Endothelial cell of umbilical vein (primary cell): ENCODE results near the gene TTLL7. TPM values are rescaled to one million over a fixed set of nuclear protein-coding genes. Genes with fewer than 3 reads are reported as not detected.

Experiments
- BruUV-seq: library from RNA; stranded (reverse); fragments of 400-500 nt; replicated peaks from 2 replicates; lab custom pipeline; 2021; lab: Mats Ljungman, UMichigan
- CTCF ChIA-PET: fragments of 300-600, 350-600 bp; sonication (Branson Sonifier 250); formaldehyde crosslinking; loops from one replicate; lab custom pipeline; 2021; ENCODE audit warnings: antibody characterized with exemption, inconsistent platforms; lab: Charles Lee
- POLR2A ChIA-PET: fragments of 300-600, 350-600 bp; sonication (Branson Sonifier 250); formaldehyde crosslinking; loops from one replicate; lab custom pipeline; 2021; ENCODE audit warnings: antibody characterized with exemption, inconsistent platforms; lab: Charles Lee
- DNase-seq: peaks from one replicate; pipeline ENCODE4 v3.0.0-alpha.2; 2011; ENCODE audit warnings: low read depth, low spot score
- FAIRE-seq: peaks from 2 replicates; lab custom pipeline; 2011; peaks lifted over from hg19 to GRCh38; lab: Jason Lieb, UNC
- H2AFZ ChIP-seq: 2 replicates; pipeline ENCODE4 v1.6.0; 2012; ENCODE audit warnings: low read depth, low read length, control low read depth, inconsistent platforms
- H3K27ac ChIP-seq: 2 replicates; pipeline ENCODE4 v1.5.1; 2011; ENCODE audit warnings: low read depth, mild to moderate bottlenecking, control low read depth, low read length, moderate library complexity; ENCODE audit not compliant: insufficient read depth
- H3K27me3 ChIP-seq, 2 experiments: 2 replicates each; pipeline versions ENCODE4 v1.6.0 to v1.6.1; 2011; ENCODE audit warnings: low read length in 2 of 2, mixed read lengths in 1 of 2; ENCODE audit not compliant: control insufficient read depth in 2 of 2, insufficient read depth in 2 of 2
- H3K36me3 ChIP-seq, 2 experiments: 2 replicates in 1 of 2; 3 replicates in 1 of 2; pipeline ENCODE4 v1.5.1; 2011; ENCODE audit warnings: low read length in 2 of 2, mild to moderate bottlenecking in 1 of 2, moderate library complexity in 1 of 2; ENCODE audit not compliant: control insufficient read depth in 2 of 2, insufficient read depth in 2 of 2; ENCODE audit errors: extremely low read depth in 1 of 2
- H3K4me1 ChIP-seq: 3 replicates; pipeline ENCODE4 v1.5.1; 2011; ENCODE audit warnings: mild to moderate bottlenecking, low read length; ENCODE audit not compliant: control insufficient read depth, insufficient read depth; ENCODE audit errors: extremely low read depth
- H3K4me2 ChIP-seq: 2 replicates; pipeline ENCODE4 v1.6.1; 2011; ENCODE audit warnings: low read length, control low read depth, mixed read lengths; ENCODE audit not compliant: insufficient read depth
- H3K4me3 ChIP-seq, 3 experiments: fragments of 200-600 bp in 1 of 3; sonication (generic), shearing (Covaris generic) in 1 of 3; replicated peaks in 1 of 3; 2 replicates each; pipeline ENCODE4 v1.5.1; 2011 to 2016; ENCODE audit warnings: control low read depth in 3 of 3, low read length in 3 of 3, mild to moderate bottlenecking in 2 of 3, inconsistent platforms in 1 of 3, low read depth in 1 of 3, moderate library complexity in 1 of 3; ENCODE audit not compliant: insufficient read depth in 1 of 3
- H3K79me2 ChIP-seq: 2 replicates; pipeline ENCODE4 v1.6.0; 2012; ENCODE audit warnings: low read length, inconsistent platforms; ENCODE audit not compliant: control insufficient read depth, insufficient read depth
- H3K9ac ChIP-seq: replicated peaks from 2 replicates; pipeline ENCODE3; 2011; ENCODE audit warnings: low read length, control low read depth; ENCODE audit not compliant: insufficient read depth; ENCODE audit errors: extremely low read depth
- H3K9me1 ChIP-seq: replicated peaks from 3 replicates; pipeline ENCODE4 v1.6.0; 2011; ENCODE audit warnings: mild to moderate bottlenecking, low read length; ENCODE audit not compliant: control insufficient read depth, insufficient read depth; ENCODE audit errors: extremely low read depth
- H3K9me3 ChIP-seq: replicated peaks from 2 replicates; pipeline ENCODE4 v1.5.1; 2012; ENCODE audit warnings: low read length, inconsistent platforms; ENCODE audit not compliant: control insufficient read depth, insufficient read depth
- H4K20me1 ChIP-seq: replicated peaks from 2 replicates; pipeline ENCODE3; 2011; ENCODE audit warnings: mild to moderate bottlenecking, low read length; ENCODE audit not compliant: control insufficient read depth, insufficient read depth; ENCODE audit errors: extremely low read depth
- CTCF ChIP-seq, 2 donors: IDR thresholded peaks; 1 replicate in 1 of 2; 2 replicates in 1 of 2; pipeline ENCODE4 v1.5.1; 2011; ENCODE audit warnings: low read length in 2 of 2, mild to moderate bottlenecking in 2 of 2, moderate library complexity in 2 of 2, control low read depth in 1 of 2, inconsistent platforms in 1 of 2, low read depth in 1 of 2; ENCODE audit not compliant: insufficient read depth in 1 of 2; ENCODE audit errors: extremely low read depth in 1 of 2
- EZH2 ChIP-seq: IDR thresholded peaks from 2 replicates; pipeline ENCODE4 v1.6.1; 2012; ENCODE audit warnings: borderline replicate concordance, low read depth, mild to moderate bottlenecking, moderate library complexity, low read length, inconsistent platforms; ENCODE audit not compliant: severe bottlenecking
- FOS ChIP-seq: IDR thresholded peaks from 2 replicates; pipeline ENCODE4 v1.6.1; 2011; ENCODE audit warnings: mild to moderate bottlenecking, low read length, moderate library complexity, borderline replicate concordance; ENCODE audit not compliant: insufficient read depth
- GATA2 ChIP-seq: IDR thresholded peaks from 2 replicates; pipeline ENCODE4 v1.7.0; 2011; ENCODE audit warnings: low read depth, mild to moderate bottlenecking, moderate library complexity, mixed read lengths, low read length; ENCODE audit not compliant: insufficient read length, insufficient read depth
- JUN ChIP-seq: IDR thresholded peaks from 2 replicates; pipeline ENCODE4 v1.6.1; 2011; ENCODE audit warnings: borderline replicate concordance, low read depth; ENCODE audit not compliant: insufficient read length, insufficient read depth
- MAX ChIP-seq: IDR thresholded peaks from 2 replicates; pipeline ENCODE4 v1.6.1; 2011; ENCODE audit not compliant: insufficient read depth, insufficient read length
- MYC ChIP-seq: IDR thresholded peaks from one replicate; pipeline ENCODE4 v1.6.1; 2011; ENCODE audit warnings: mild to moderate bottlenecking, low read depth, low read length
- POLR2A ChIP-seq: IDR thresholded peaks from 2 replicates; pipeline ENCODE4 v1.6.1; 2012; ENCODE audit warnings: low read depth, mild to moderate bottlenecking, control low read depth, low read length
- POLR2AphosphoS5 ChIP-seq: IDR thresholded peaks from 2 replicates; pipeline ENCODE4 v1.6.1; 2012; ENCODE audit warnings: low read depth, mild to moderate bottlenecking, control low read depth, low read length, moderate library complexity; ENCODE audit not compliant: insufficient read depth
- dilution Hi-C: fragments of 300-500 bp; cut with MboI; formaldehyde crosslinking; loops from one replicate; pipeline ENCODE4 v1.15.0; 2019; ENCODE audit warnings: low sequenced_read_pairs; ENCODE audit not compliant: extremely low pct_ligation_motif_present
- intact Hi-C: fragments of 100-400 bp; cut with micrococcal nuclease; formaldehyde crosslinking; loops from one replicate; pipeline ENCODE4 v1.10.0; 2022
- polyA plus RNA-seq, 4 experiments: library from polyadenylated mRNA; depleted of rRNA in 3 of 4; stranded (reverse) in 3 of 4; unstranded in 1 of 4; fragments of >200 nt; gene quantifications; 2 replicates each; pipeline versions ENCODE4 v1.2.1 to v1.2.3, GENCODE V29; 2011 to 2012; ENCODE audit warnings: missing spikeins in 1 of 4
- total RNA-seq: library from RNA; stranded (reverse); gene quantifications from 2 replicates; pipeline ENCODE4 v1.2.3, GENCODE V29; 2021

Gene TTLL7
- total and polyA plus RNA-seq, 2 donors (not counting 3 experiments of a cell fraction or from before 2014, with no cell fraction given) = 2.1 to 11.7 TPM

GRCh38 chr1:83827741-83828140, 171.2 kb downstream of the TTLL7 start:
- dilution Hi-C loops = no loop called here
- intact Hi-C loops = no loop called here
- Histone ChIP-seq H3K9ac (no peak overlapping the region), H3K4me2 (no peak overlapping the region), H3K4me3 (no peak overlapping the region), H3K9me3 (no peaks in the 10 kb centered on the region), H3K4me1 (no peaks in the 10 kb centered on the region), H3K36me3 (no peaks in the 10 kb centered on the region), H3K9me1 (no peaks in the 10 kb centered on the region), H3K27me3 (peaks cover 0 to 2% of the 10 kb centered on the region in 2 experiments), H2AFZ (no peak overlapping the region), H3K79me2 (no peaks in the 10 kb centered on the region), H3K27ac (no peak overlapping the region), H4K20me1 (no peaks in the 10 kb centered on the region)
- no peak for DNase-seq
- TF ChIP-seq CTCF (IDR thresholded peaks at IDR 0.05; ENCODE audit: extremely low read depth in 1 of 2, insufficient read depth in 1 of 2, low read depth in 1 of 2, low read length in 2 of 2) = no peak
- TF ChIP-seq FOS = no peak
- TF ChIP-seq EZH2 = no peak
- TF ChIP-seq MAX = no peak
- BruUV-seq = no TSS peak
- no peak for FAIRE-seq
- ChIA-PET POLR2A (no interaction called here), CTCF (no interaction called here)

- FAIRE-seq (no peak), DNase-seq (no peak)
- no peak overlapping the region for H3K27ac ChIP-seq
- no peak overlapping the region for H2AFZ ChIP-seq
- BruUV-seq = no TSS peak
- ChIA-PET CTCF (no interaction called here), POLR2A (no interaction called here)
- no peak overlapping the region for H3K4me2 ChIP-seq
- dilution Hi-C loops = no loop called here
- no peaks in the 10 kb centered on the region for H3K9me3 ChIP-seq
- TF ChIP-seq MAX (no peak), CTCF (IDR thresholded peaks at IDR 0.05; ENCODE audit: extremely low read depth in 1 of 2, insufficient read depth in 1 of 2, low read depth in 1 of 2, low read length in 2 of 2) (no peak), MYC (no peak), POLR2A (no peak), JUN (no peak), EZH2 (no peak), FOS (no peak), GATA2 (no peak), POLR2AphosphoS5 (no peak)
- H3K9ac ChIP-seq = no peak overlapping the region
- no peaks in the 10 kb centered on the region for H4K20me1 ChIP-seq
- no peaks in the 10 kb centered on the region for H3K27me3 ChIP-seq
- no peaks in the 10 kb centered on the region for H3K79me2 ChIP-seq
- intact Hi-C loops = no loop called here
- H3K4me1 ChIP-seq = no peaks in the 10 kb centered on the region
- H3K4me3 ChIP-seq = no peak overlapping the region
- H3K9me1 ChIP-seq = no peaks in the 10 kb centered on the region
- H3K36me3 ChIP-seq = no peaks in the 10 kb centered on the region
Measured at GRCh38 chr1:83822208-83822607, 176.7 kb downstream of the TTLL7 start.
